Keratinocyte (primary cell): Measurements from ENCODE around the gene RERE. TPM values are rescaled to one million over a fixed set of nuclear protein-coding genes. Genes with fewer than 3 reads are reported as not detected.

Experiments used
- DNase-seq: peaks from one replicate; pipeline ENCODE4 v3.0.0-alpha.2; 2011; ENCODE audit warnings: low read depth, missing footprints, low spot score
- FAIRE-seq: peaks from 2 replicates; lab custom pipeline; 2011; peaks lifted over from hg19 to GRCh38; lab: Jason Lieb, UNC
- H2AFZ ChIP-seq: 2 replicates; pipeline ENCODE4 v1.6.0; 2012; ENCODE audit warnings: low read length, control low read depth, inconsistent platforms; ENCODE audit not compliant: control insufficient read depth
- H3K27ac ChIP-seq: 2 replicates; pipeline ENCODE4 v1.5.1; 2011; ENCODE audit warnings: low read length; ENCODE audit not compliant: control insufficient read depth, insufficient read depth
- H3K27me3 ChIP-seq: 3 replicates; pipeline ENCODE4 v1.6.0; 2011; ENCODE audit warnings: low read length; ENCODE audit not compliant: control insufficient read depth, insufficient read depth; ENCODE audit errors: extremely low read depth
- H3K36me3 ChIP-seq, 2 experiments: 2 replicates in 1 of 2; 3 replicates in 1 of 2; pipeline ENCODE4 v1.5.1; 2011; ENCODE audit warnings: low read length in 2 of 2, mild to moderate bottlenecking in 1 of 2; ENCODE audit not compliant: control insufficient read depth in 2 of 2, insufficient read depth in 2 of 2; ENCODE audit errors: extremely low read depth in 1 of 2
- H3K4me1 ChIP-seq: 3 replicates; pipeline ENCODE4 v1.5.1; 2011; ENCODE audit warnings: low read length; ENCODE audit not compliant: control insufficient read depth, insufficient read depth; ENCODE audit errors: extremely low read depth
- H3K4me2 ChIP-seq: 3 replicates; pipeline ENCODE4 v1.6.0; 2011; ENCODE audit warnings: low read depth, low read length; ENCODE audit not compliant: control insufficient read depth, insufficient read depth; ENCODE audit errors: extremely low read depth
- H3K4me3 ChIP-seq, 3 experiments: fragments of 200-600 bp in 1 of 3; sonication (generic) in 1 of 3; 2 replicates in 2 of 3; 3 replicates in 1 of 3; pipeline ENCODE4 v1.5.1; 2011 to 2016; ENCODE audit warnings: low read length in 3 of 3, mild to moderate bottlenecking in 3 of 3, control low read depth in 2 of 3, inconsistent platforms in 1 of 3, low read depth in 1 of 3, mixed read lengths in 1 of 3, mixed run types in 1 of 3, moderate library complexity in 1 of 3; ENCODE audit not compliant: control insufficient read depth in 2 of 3, insufficient read depth in 2 of 3; ENCODE audit errors: extremely low read depth in 1 of 3
- H3K79me2 ChIP-seq: 2 replicates; pipeline ENCODE4 v1.6.0; 2012; ENCODE audit warnings: low read length; ENCODE audit not compliant: control insufficient read depth, insufficient read depth
- H3K9ac ChIP-seq: 3 replicates; pipeline ENCODE4 v1.6.0; 2011; ENCODE audit warnings: low read length; ENCODE audit not compliant: control insufficient read depth, insufficient read depth; ENCODE audit errors: extremely low read depth
- H3K9me1 ChIP-seq: 3 replicates; pipeline ENCODE4 v1.6.0; 2011; ENCODE audit warnings: low read length; ENCODE audit not compliant: control insufficient read depth, insufficient read depth; ENCODE audit errors: extremely low read depth
- H3K9me3 ChIP-seq: 2 replicates; pipeline ENCODE4 v1.5.1; 2012; ENCODE audit warnings: low read depth, low read length; ENCODE audit not compliant: control insufficient read depth
- H4K20me1 ChIP-seq: 3 replicates; pipeline ENCODE4 v1.6.0; 2011; ENCODE audit warnings: low read length; ENCODE audit not compliant: control insufficient read depth, insufficient read depth; ENCODE audit errors: extremely low read depth
- EZH2 ChIP-seq: IDR thresholded peaks from one replicate; pipeline ENCODE4 v1.6.1; 2012; ENCODE audit warnings: inconsistent platforms, mild to moderate bottlenecking, low read length, moderate library complexity
- dilution Hi-C: fragments of 300-500 bp; cut with MboI; formaldehyde crosslinking; loops from one replicate; pipeline ENCODE4 v1.7.0; 2020; ENCODE audit warnings: low sequenced_read_pairs; ENCODE audit not compliant: extremely low pct_ligation_motif_present
- polyA plus RNA-seq, 5 experiments: library from polyadenylated mRNA; depleted of rRNA in 3 of 5; stranded (reverse) in 3 of 5; stranded (forward) in 1 of 5; unstranded in 1 of 5; fragments of >200 nt; gene quantifications; 1 replicate in 1 of 5; 2 replicates in 3 of 5; 3 replicates in 1 of 5; pipeline versions ENCODE4 v1.2.1 to v1.2.3, GENCODE V29; 2011 to 2012; ENCODE audit warnings: missing spikeins in 2 of 5, low read depth in 1 of 5, low replicate concordance in 1 of 5
- TF ChIP-seq, protein P1 (sequence below), 3 experiments: IDR thresholded peaks in 1 of 3; conservative IDR thresholded peaks in 1 of 3; optimal IDR thresholded peaks in 1 of 3; 2 replicates in 2 of 3; 3 replicates in 1 of 3; pipeline versions ENCODE3 to v1.5.1; 2011; ENCODE audit warnings: low read length in 3 of 3, mild to moderate bottlenecking in 3 of 3, moderate library complexity in 2 of 3, control low read depth in 1 of 3, inconsistent platforms in 1 of 3; ENCODE audit not compliant: insufficient read depth in 2 of 3; ENCODE audit errors: extremely low read depth in 1 of 3

Gene RERE
- polyA plus RNA-seq, 1 donor (not counting 4 experiments of a cell fraction or from before 2014, with no cell fraction given): 3.8 TPM

DNA sequence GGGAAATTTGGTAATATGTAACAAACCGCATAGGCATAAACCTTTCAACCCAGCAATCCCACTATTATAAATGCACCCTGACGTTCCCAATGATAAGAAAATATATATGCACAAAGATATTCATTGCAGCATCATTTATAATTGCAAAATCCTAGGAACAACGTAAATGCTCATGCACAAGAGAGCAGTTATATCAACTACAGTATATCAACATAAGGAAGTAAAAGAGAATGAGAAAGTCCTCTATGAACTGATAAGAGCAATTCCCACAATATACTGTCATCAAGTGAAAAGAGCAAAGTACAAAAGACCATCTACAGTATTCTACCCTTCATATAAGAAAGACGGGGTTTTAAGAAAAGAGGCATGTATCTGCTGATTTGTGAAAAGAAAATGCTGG is 269.6 kb downstream of the RERE start:
- Histone ChIP-seq H2AFZ (no peak overlapping the region), H3K36me3 (no peaks in the 10 kb centered on the region), H3K9me3 (no peaks in the 10 kb centered on the region), H3K27ac (no peak overlapping the region), H3K9ac (no peak overlapping the region), H3K4me1 (no peaks in the 10 kb centered on the region), H3K27me3 (no peaks in the 10 kb centered on the region), H3K79me2 (peaks cover 1% of the 10 kb centered on the region), H3K4me2 (no peak overlapping the region), H4K20me1 (no peaks in the 10 kb centered on the region), H3K9me1 (no peaks in the 10 kb centered on the region), H3K4me3 (no peak overlapping the region)
- FAIRE-seq (no peak), DNase-seq (no peak)
- TF ChIP-seq, protein P1, sequence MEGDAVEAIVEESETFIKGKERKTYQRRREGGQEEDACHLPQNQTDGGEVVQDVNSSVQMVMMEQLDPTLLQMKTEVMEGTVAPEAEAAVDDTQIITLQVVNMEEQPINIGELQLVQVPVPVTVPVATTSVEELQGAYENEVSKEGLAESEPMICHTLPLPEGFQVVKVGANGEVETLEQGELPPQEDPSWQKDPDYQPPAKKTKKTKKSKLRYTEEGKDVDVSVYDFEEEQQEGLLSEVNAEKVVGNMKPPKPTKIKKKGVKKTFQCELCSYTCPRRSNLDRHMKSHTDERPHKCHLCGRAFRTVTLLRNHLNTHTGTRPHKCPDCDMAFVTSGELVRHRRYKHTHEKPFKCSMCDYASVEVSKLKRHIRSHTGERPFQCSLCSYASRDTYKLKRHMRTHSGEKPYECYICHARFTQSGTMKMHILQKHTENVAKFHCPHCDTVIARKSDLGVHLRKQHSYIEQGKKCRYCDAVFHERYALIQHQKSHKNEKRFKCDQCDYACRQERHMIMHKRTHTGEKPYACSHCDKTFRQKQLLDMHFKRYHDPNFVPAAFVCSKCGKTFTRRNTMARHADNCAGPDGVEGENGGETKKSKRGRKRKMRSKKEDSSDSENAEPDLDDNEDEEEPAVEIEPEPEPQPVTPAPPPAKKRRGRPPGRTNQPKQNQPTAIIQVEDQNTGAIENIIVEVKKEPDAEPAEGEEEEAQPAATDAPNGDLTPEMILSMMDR (optimal IDR thresholded peaks at IDR 0.05 in 1 of 3, IDR thresholded peaks at IDR 0.05 in 1 of 3, conservative IDR thresholded peaks at IDR 0.05 in 1 of 3; ENCODE audit: extremely low read depth in 1 of 3, insufficient read depth in 2 of 3, low read length in 3 of 3): no peak
- no peak for TF ChIP-seq EZH2
- dilution Hi-C loops: no loop called here

DNA sequence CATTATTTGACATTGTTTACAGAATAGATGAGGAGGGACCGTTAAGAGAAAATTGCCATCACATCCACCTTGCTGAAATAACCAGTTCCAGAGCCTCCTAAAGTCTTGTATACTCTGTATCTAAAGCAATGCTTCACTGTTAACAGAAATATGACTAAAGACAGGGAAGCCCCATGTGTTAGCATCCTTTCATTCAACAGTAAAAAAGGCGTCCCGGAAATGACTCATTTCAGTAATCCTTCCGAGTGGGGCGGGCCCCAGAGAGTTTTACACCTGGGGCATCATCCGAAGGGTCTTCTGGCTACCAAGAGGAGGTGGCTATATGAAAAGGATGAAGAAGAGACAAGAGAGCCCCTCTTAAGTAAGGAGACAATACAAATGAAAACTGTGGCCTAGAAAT is 272.4 kb downstream of the RERE start:
- Histone ChIP-seq H3K36me3 (no peaks in the 10 kb centered on the region), H3K27me3 (no peaks in the 10 kb centered on the region), H3K79me2 (no peaks in the 10 kb centered on the region), H3K9me1 (no peaks in the 10 kb centered on the region), H3K4me2 (no peak overlapping the region), H3K4me3 (no peak overlapping the region), H3K9me3 (no peaks in the 10 kb centered on the region), H3K27ac (no peak overlapping the region), H4K20me1 (no peaks in the 10 kb centered on the region), H3K9ac (no peak overlapping the region), H2AFZ (no peak overlapping the region), H3K4me1 (peaks cover 19% of the 10 kb centered on the region)
- dilution Hi-C loops: no loop called here
- no peak for TF ChIP-seq EZH2
- no peak for FAIRE-seq
- no peak for DNase-seq

DNA sequence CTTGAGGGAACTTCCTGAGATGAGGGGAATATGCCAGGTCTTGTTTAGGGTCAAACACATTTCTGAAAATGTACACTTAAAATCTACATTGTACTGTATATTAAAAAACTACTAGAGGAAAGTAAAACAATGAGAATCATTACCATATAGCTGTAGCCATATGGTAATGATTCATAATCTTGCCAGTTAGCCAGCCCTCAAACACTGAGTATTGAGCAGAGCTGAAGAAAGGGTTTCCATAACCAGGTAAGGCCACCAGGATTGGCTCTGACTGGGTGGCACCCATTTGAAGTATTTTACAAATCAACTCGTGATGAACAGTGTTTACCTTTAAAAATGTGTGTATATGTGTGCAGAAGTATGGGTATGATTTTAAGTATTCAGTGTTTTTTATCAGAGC is 272.8 kb downstream of the RERE start:
- TF ChIP-seq, protein P1 (optimal IDR thresholded peaks at IDR 0.05 in 1 of 3, IDR thresholded peaks at IDR 0.05 in 1 of 3, conservative IDR thresholded peaks at IDR 0.05 in 1 of 3; ENCODE audit: extremely low read depth in 1 of 3, insufficient read depth in 2 of 3, low read length in 3 of 3): no peak
- no peak for TF ChIP-seq EZH2
- no peaks in the 10 kb centered on the region for H3K36me3 ChIP-seq
- no peak overlapping the region for H3K27ac ChIP-seq
- no peak overlapping the region for H3K9ac ChIP-seq
- H3K4me3 ChIP-seq: no peak overlapping the region
- H3K9me1 ChIP-seq: no peaks in the 10 kb centered on the region
- no peak overlapping the region for H2AFZ ChIP-seq
- DNase-seq (no peak), FAIRE-seq (no peak)
- H3K79me2 ChIP-seq: no peaks in the 10 kb centered on the region
- H3K27me3 ChIP-seq: no peaks in the 10 kb centered on the region
- dilution Hi-C loops: no loop called here
- no peaks in the 10 kb centered on the region for H4K20me1 ChIP-seq
- H3K4me1 ChIP-seq: peaks cover 24% of the 10 kb centered on the region
- H3K9me3 ChIP-seq: no peaks in the 10 kb centered on the region
- H3K4me2 ChIP-seq: no peak overlapping the region
